Esophagus squamous epithelium (tissue), 5 donors: ENCODE measurements around the gene CDC42BPA. TPM values are rescaled to one million over a fixed set of nuclear protein-coding genes. Genes with fewer than 3 reads are reported as not detected.

Experiments used
- DNase-seq: peaks from one replicate; lab custom pipeline; 2025; lab: John Stamatoyannopoulos, UW
- H3K27ac ChIP-seq, 4 donors: fragments of 200-600 bp; sonication (generic); one replicate each; pipeline ENCODE4 v1.5.1; 2016 to 2019; ENCODE audit warnings: mild to moderate bottlenecking in 1 of 4
- H3K27me3 ChIP-seq, 4 donors: fragments of 200-600 bp; sonication (generic); 1 replicate in 3 of 4; 2 replicates in 1 of 4; pipeline versions ENCODE4 v1.5.1 to v1.6.0; 2017 to 2021; ENCODE audit warnings: antibody characterized with exemption in 1 of 4
- H3K36me3 ChIP-seq, 3 donors: fragments of 200-600 bp; sonication (generic); one replicate each; pipeline ENCODE4 v1.5.1; 2016 to 2019
- H3K4me1 ChIP-seq, 3 donors: fragments of 200-600 bp; sonication (generic); one replicate each; pipeline ENCODE4 v1.5.1; 2017 to 2019
- H3K4me3 ChIP-seq, 4 donors: fragments of 200-600 bp; sonication (generic); 1 replicate in 3 of 4; 2 replicates in 1 of 4; pipeline ENCODE4 v1.5.1; 2016 to 2019; ENCODE audit warnings: mild to moderate bottlenecking in 2 of 4, moderate library complexity in 1 of 4
- H3K9me3 ChIP-seq, 3 donors: fragments of 200-600 bp; sonication (generic); one replicate each; pipeline ENCODE4 v1.5.1; 2016 to 2019
- CTCF ChIP-seq, 6 experiments: fragments of 450-650 bp in 4 of 6; fragments of 200-600 bp in 2 of 6; sonication (generic) in 2 of 6; IDR thresholded peaks; one replicate each; pipeline ENCODE4 v1.5.1; 2016 to 2019; ENCODE audit warnings: antibody characterized with exemption in 6 of 6, mild to moderate bottlenecking in 4 of 6, moderate library complexity in 4 of 6
- POLR2A ChIP-seq, 4 donors: fragments of 450-650 bp; IDR thresholded peaks; one replicate each; pipeline ENCODE4 v1.6.1; 2017; ENCODE audit warnings: antibody characterized with exemption in 4 of 4, mild to moderate bottlenecking in 4 of 4, moderate library complexity in 3 of 4
- WGBS, 2 donors: methylation state at CpG; one replicate each; pipeline ENCODE4 v1.1.5; 2018; 5-methylcytosine and 5-hydroxymethylcytosine counted together
- intact Hi-C: fragments of 100-400 bp; cut with DNase I; formaldehyde crosslinking; loops from one replicate; pipeline ENCODE4 v1.15.0; 2022
- total RNA-seq, 4 donors: library from RNA; depleted of rRNA; stranded (reverse); fragments of >200 nt; gene quantifications; one replicate each; pipeline ENCODE4 v1.1.0, GENCODE V29; 2016
- donor health status: DM: yes; HTN: yes; CAD: no.

Gene CDC42BPA
- total RNA-seq, 4 donors from 2014 or later: 4.3 to 33.6 (median 17.2) TPM

- DNase-seq: no peak
- no peak overlapping the region for H3K27ac ChIP-seq
- H3K36me3 ChIP-seq: peaks cover 0 to 17% (median 0%) of the 10 kb centered on the region in 3 donors
- intact Hi-C loops: no loop called here
- WGBS, 2 donors: 84 to 90% methylated on average over 3 of the region's 3 CpGs
- H3K4me3 ChIP-seq: no peak overlapping the region
- TF ChIP-seq CTCF (IDR thresholded peaks at IDR 0.05) (peak in 3 of 6 experiments; percentile 24 to 36 (median 34)), POLR2A (IDR thresholded peaks at IDR 0.05) (no peak)
- H3K27me3 ChIP-seq: no peaks in the 10 kb centered on the region
- no peaks in the 10 kb centered on the region for H3K4me1 ChIP-seq
- H3K9me3 ChIP-seq: no peaks in the 10 kb centered on the region
Measured at GRCh38 chr1:227131193-227131592, 187.1 kb downstream of the CDC42BPA start.

GRCh38 chr1:227127891-227128290, 190.4 kb downstream of the CDC42BPA start:
- WGBS, 2 donors: 80 to 88% methylated on average over 3 of the region's 3 CpGs
- intact Hi-C loops: no loop called here
- TF ChIP-seq CTCF (IDR thresholded peaks at IDR 0.05): no peak
- TF ChIP-seq POLR2A (IDR thresholded peaks at IDR 0.05): no peak
- no peak overlapping the region for H3K27ac ChIP-seq
- no peaks in the 10 kb centered on the region for H3K27me3 ChIP-seq
- DNase-seq: no peak
- H3K4me3 ChIP-seq: no peak overlapping the region
- H3K36me3 ChIP-seq: peaks cover 0 to 17% (median 0%) of the 10 kb centered on the region in 3 donors
- H3K9me3 ChIP-seq: no peaks in the 10 kb centered on the region
- H3K4me1 ChIP-seq: no peaks in the 10 kb centered on the region

- no peaks in the 10 kb centered on the region for H3K9me3 ChIP-seq
- peaks cover 0 to 17% (median 0%) of the 10 kb centered on the region in 3 donors for H3K36me3 ChIP-seq
- no peak overlapping the region for H3K27ac ChIP-seq
- DNase-seq: no peak
- intact Hi-C loops: no loop called here
- TF ChIP-seq POLR2A (IDR thresholded peaks at IDR 0.05): no peak
- no peak for TF ChIP-seq CTCF (IDR thresholded peaks at IDR 0.05)
- no peaks in the 10 kb centered on the region for H3K4me1 ChIP-seq
- WGBS, 2 donors: 33 to 60% methylated on average over 1 to 3 of the region's 3 CpGs
- H3K27me3 ChIP-seq: no peaks in the 10 kb centered on the region
- H3K4me3 ChIP-seq: no peak overlapping the region
Measured at GRCh38 chr1:227125929-227126545, 192.3 kb downstream of the CDC42BPA start.

- Histone ChIP-seq H3K27me3 (no peaks in the 10 kb centered on the region), H3K4me3 (no peak overlapping the region), H3K27ac (no peak overlapping the region), H3K36me3 (peaks cover 0 to 17% (median 0%) of the 10 kb centered on the region in 3 donors), H3K4me1 (no peaks in the 10 kb centered on the region), H3K9me3 (no peaks in the 10 kb centered on the region)
- TF ChIP-seq POLR2A (IDR thresholded peaks at IDR 0.05): no peak
- no peak for TF ChIP-seq CTCF (IDR thresholded peaks at IDR 0.05)
- intact Hi-C loops: no loop called here
- DNase-seq: no peak
- 60 to 75% methylated on average over 1 of the region's 1 CpG for WGBS, 2 donors
Measured at GRCh38 chr1:227124473-227124872, 193.8 kb downstream of the CDC42BPA start.

GRCh38 chr1:227120826-227121225, 197.5 kb downstream of the CDC42BPA start:
- H3K9me3 ChIP-seq: no peaks in the 10 kb centered on the region
- TF ChIP-seq CTCF (IDR thresholded peaks at IDR 0.05): no peak
- no peak for TF ChIP-seq POLR2A (IDR thresholded peaks at IDR 0.05)
- H3K4me1 ChIP-seq: no peaks in the 10 kb centered on the region
- peaks cover 0 to 3% (median 0%) of the 10 kb centered on the region in 3 donors for H3K36me3 ChIP-seq
- H3K27ac ChIP-seq: no peak overlapping the region
- WGBS, 2 donors: 89 to 90% methylated on average over 6 to 9 of the region's 9 CpGs
- no peak for DNase-seq
- intact Hi-C loops: no loop called here
- no peaks in the 10 kb centered on the region for H3K27me3 ChIP-seq
- H3K4me3 ChIP-seq: no peak overlapping the region
